ENCODE results near the gene NLRP14.

- TF ChIP-seq CTCF (IDR thresholded peaks at IDR 0.05) (no peak), POLR2A (IDR thresholded peaks at IDR 0.05) (no peak), POLR2AphosphoS5 (IDR thresholded peaks at IDR 0.05) (no peak)
Measured at GRCh38 chr11:7116370-7116769, 96.1 kb downstream of the NLRP14 start.

Measured in breast epithelium (tissue), 3 donors.